ENCODE data around the gene HIF1AN. TPM values are rescaled to one million over a fixed set of nuclear protein-coding genes. Genes with fewer than 3 reads are reported as not detected.

Gene HIF1AN
- total RNA-seq, 2 donors from 2014 or later: 52.8 to 55.1 TPM

DNA sequence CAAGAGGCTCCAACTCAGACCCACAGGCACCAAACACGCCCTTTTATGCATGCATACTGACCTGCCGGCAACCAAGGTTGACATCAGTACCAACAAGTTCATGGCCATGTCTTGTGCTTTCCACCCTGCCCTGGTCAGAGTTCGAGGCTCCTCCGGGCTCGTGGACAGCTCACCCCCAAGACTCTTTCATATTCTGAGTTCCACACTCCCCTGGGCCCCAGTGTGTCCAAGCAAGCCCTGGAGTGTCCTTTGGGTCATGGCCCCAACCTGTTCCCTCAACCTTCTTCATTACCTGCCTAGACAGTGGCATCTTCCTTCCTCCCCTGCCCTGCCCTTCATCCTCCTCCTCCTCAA, 40.5 kb downstream of the HIF1AN start:
- DNase-seq (no peak), ATAC-seq (replicated peaks in 1 of 2) (no peak)
- H3K4me3 Mint-ChIP-seq: no peak overlapping the region
- H3K4me1 Mint-ChIP-seq (ENCODE audit: low read depth): no peaks in the 10 kb centered on the region
- no peak overlapping the region for H3K27ac Mint-ChIP-seq
- H3K9me3 Mint-ChIP-seq: no peaks in the 10 kb centered on the region
- H3K27me3 Mint-ChIP-seq (ENCODE audit: low read depth): peaks cover 46% of the 10 kb centered on the region
- H3K36me3 Mint-ChIP-seq (ENCODE audit: insufficient read depth in 2 of 2): no peaks in the 10 kb centered on the region

DNA sequence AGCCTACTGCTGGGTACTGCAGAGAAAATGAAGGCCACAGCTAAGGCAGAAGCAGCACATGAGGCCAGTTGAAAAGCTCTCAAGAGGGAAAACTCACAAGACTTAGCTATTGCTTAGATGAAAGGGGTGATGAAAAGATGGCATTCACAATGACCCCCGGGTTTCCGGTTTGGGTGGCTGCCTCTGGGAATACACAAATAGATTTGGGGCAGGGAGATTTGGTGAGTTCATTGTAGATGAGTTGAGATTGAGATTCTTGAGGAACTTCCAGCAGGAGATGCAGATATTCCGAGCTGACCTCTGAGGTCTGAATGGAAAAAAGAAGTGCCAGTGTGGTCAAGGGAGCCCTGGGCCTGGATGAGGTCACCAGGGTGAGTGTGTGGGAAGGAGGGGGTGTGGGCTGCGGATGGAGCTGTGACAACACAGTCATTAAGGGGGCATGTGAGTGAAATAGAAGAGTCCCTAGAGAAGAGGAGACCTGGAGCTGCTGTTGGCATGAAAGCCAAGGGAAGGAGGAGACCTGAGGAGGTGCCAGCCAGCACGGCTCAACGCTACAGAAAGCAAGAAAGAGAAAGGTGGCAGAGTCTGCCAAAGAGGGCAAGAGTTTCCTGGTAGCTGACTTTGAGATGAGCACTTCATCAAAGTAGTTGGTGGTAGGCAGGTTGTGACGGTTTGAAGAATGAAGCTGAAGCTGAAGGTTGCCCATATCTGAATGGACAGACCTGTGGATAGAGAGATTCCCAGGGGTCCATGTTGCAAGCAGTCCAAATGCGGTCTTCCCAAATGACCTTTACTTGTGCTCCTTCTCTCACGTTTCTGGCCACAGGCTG, 43.7 kb downstream of the HIF1AN start:
- no peaks in the 10 kb centered on the region for H3K36me3 Mint-ChIP-seq (ENCODE audit: insufficient read depth in 2 of 2)
- ATAC-seq (replicated peaks in 1 of 2) (no peak), DNase-seq (no peak)
- H3K4me1 Mint-ChIP-seq (ENCODE audit: low read depth): no peaks in the 10 kb centered on the region
- H3K9me3 Mint-ChIP-seq: no peaks in the 10 kb centered on the region
- no peak overlapping the region for H3K4me3 Mint-ChIP-seq
- H3K27ac Mint-ChIP-seq: no peak overlapping the region
- H3K27me3 Mint-ChIP-seq (ENCODE audit: low read depth): peaks cover 50% of the 10 kb centered on the region

- Mint-ChIP-seq H3K4me1 (ENCODE audit: low read depth) (no peaks in the 10 kb centered on the region), H3K9me3 (no peaks in the 10 kb centered on the region), H3K36me3 (ENCODE audit: insufficient read depth in 2 of 2) (no peaks in the 10 kb centered on the region), H3K27me3 (ENCODE audit: low read depth) (peaks cover 67% of the 10 kb centered on the region), H3K27ac (no peak overlapping the region), H3K4me3 (no peak overlapping the region)
- ATAC-seq (replicated peaks in 1 of 2) (no peak), DNase-seq (no peak)
These were observed 51.2 kb downstream of the HIF1AN start for GRCh38 chr10:100586959-100587358.

DNA sequence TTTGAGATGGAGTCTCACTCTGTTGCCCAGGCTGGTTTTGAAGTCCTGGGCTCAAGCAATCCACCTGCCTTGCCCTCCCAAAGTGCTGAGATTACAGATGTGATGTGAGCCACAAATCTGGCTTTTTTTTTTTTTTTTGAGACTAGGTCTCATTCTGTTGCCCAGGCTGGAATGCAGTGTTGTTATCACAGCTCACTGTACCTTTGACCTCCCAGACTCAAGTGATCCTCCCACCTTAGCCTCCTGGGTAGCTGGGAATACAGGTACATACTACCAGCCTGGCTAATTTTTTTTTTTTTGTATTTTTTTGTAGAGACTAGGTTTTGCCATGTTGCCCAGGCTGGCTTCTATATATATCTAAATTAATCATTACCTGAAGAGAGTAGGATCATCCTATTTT, 62.4 kb downstream of the HIF1AN start:
- H3K36me3 Mint-ChIP-seq (ENCODE audit: insufficient read depth in 2 of 2): no peaks in the 10 kb centered on the region
- H3K9me3 Mint-ChIP-seq: no peaks in the 10 kb centered on the region
- H3K4me1 Mint-ChIP-seq (ENCODE audit: low read depth): no peaks in the 10 kb centered on the region
- peaks cover 34% of the 10 kb centered on the region for H3K27me3 Mint-ChIP-seq (ENCODE audit: low read depth)
- ATAC-seq (replicated peaks in 1 of 2): no peak
- H3K27ac Mint-ChIP-seq: no peak overlapping the region
- DNase-seq: no peak
- H3K4me3 Mint-ChIP-seq: no peak overlapping the region

DNA sequence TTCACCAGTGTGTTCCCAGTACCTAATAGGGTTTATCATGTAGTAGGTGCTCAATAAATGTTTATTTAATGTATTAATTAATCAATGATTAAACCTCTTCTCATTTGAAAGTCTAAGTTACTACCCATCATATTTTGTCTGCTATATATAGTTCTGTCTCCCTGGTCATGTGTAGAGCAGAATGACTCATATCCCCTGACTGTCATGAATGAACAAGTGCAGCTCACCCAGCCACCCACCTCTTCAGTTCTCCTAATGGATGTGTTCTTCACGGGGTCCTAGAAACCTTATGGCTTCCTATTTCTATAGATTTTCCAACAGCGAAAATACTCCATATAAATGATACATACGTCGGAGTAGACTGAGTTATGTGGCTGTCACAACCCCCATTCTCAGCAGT, 64.5 kb downstream of the HIF1AN start:
- DNase-seq (no peak), ATAC-seq (replicated peaks in 1 of 2) (no peak)
- Mint-ChIP-seq H3K9me3 (no peaks in the 10 kb centered on the region), H3K27ac (no peak overlapping the region), H3K4me1 (ENCODE audit: low read depth) (no peaks in the 10 kb centered on the region), H3K36me3 (ENCODE audit: insufficient read depth in 2 of 2) (no peaks in the 10 kb centered on the region), H3K27me3 (ENCODE audit: low read depth) (peaks cover 44% of the 10 kb centered on the region), H3K4me3 (no peak overlapping the region)

- H3K27ac Mint-ChIP-seq: no peak overlapping the region
- H3K27me3 Mint-ChIP-seq (ENCODE audit: low read depth): peaks cover 48% of the 10 kb centered on the region
- no peaks in the 10 kb centered on the region for H3K9me3 Mint-ChIP-seq
- no peaks in the 10 kb centered on the region for H3K4me1 Mint-ChIP-seq (ENCODE audit: low read depth)
- ATAC-seq (replicated peaks in 1 of 2): no peak
- no peak for DNase-seq
- no peaks in the 10 kb centered on the region for H3K36me3 Mint-ChIP-seq (ENCODE audit: insufficient read depth in 2 of 2)
- no peak overlapping the region for H3K4me3 Mint-ChIP-seq
These were observed 71.7 kb downstream of the HIF1AN start for GRCh38 chr10:100607439-100607838.

Other genes with a start within 250 kb of the HIF1AN start
- 100 to 1,000 TPM in 1 of 2 donors, 10 to 100 TPM in 1; 78.9 to 110 TPM for gene BLOC1S2, start 249.3 kb upstream of the HIF1AN start, total RNA-seq
- gene PKD2L1, start 205.7 kb upstream of the HIF1AN start, total RNA-seq: under 1 TPM; 0.30 to 0.60 TPM
- 10 to 100 TPM; 79.5 to 90.4 TPM for gene SCD, start 188.7 kb upstream of the HIF1AN start, total RNA-seq
- gene WNT8B, start 72.9 kb upstream of the HIF1AN start, total RNA-seq: under 1 TPM; 0.14 to 0.22 TPM
- gene SEC31B, start 16.1 kb upstream of the HIF1AN start, total RNA-seq: 100 to 1,000 TPM in 1 of 2 donors, 10 to 100 TPM in 1; 76.5 to 106 TPM
- 100 to 1,000 TPM; 327 to 390 TPM for gene NDUFB8, start 6.1 kb upstream of the HIF1AN start, total RNA-seq
- gene PAX2, start 209.6 kb downstream of the HIF1AN start, total RNA-seq: under 1 TPM; 0.38 to 0.90 TPM